ENCODE results near the gene GALNTL6. TPM values are rescaled to one million over a fixed set of nuclear protein-coding genes. Genes with fewer than 3 reads are reported as not detected.

Gene GALNTL6
- total and polyA plus RNA-seq, 2 donors (not counting 3 experiments of a cell fraction or from before 2014, with no cell fraction given), result not detected

GRCh38 chr4:172177382-172177781, 364.2 kb downstream of the GALNTL6 start:
- Histone ChIP-seq H3K4me1 (ENCODE audit: control insufficient read depth, extremely low read depth, insufficient read depth, low read length) (no peaks in the 10 kb centered on the region), H3K9me1 (replicated peaks; ENCODE audit: control insufficient read depth, extremely low read depth, insufficient read depth, low read length) (no peaks in the 10 kb centered on the region), H3K9ac (replicated peaks; ENCODE audit: extremely low read depth, insufficient read depth, low read length) (no peak overlapping the region), H3K36me3 (ENCODE audit: control insufficient read depth in 2 of 2, extremely low read depth in 1 of 2, insufficient read depth in 2 of 2, low read length in 2 of 2) (no peaks in the 10 kb centered on the region), H3K27me3 (ENCODE audit: control insufficient read depth in 2 of 2, insufficient read depth in 2 of 2, low read length in 2 of 2) (no peaks in the 10 kb centered on the region), H3K79me2 (ENCODE audit: control insufficient read depth, insufficient read depth, low read length) (no peaks in the 10 kb centered on the region), H3K27ac (ENCODE audit: insufficient read depth, low read depth, low read length) (no peak overlapping the region), H3K4me2 (ENCODE audit: insufficient read depth, low read length) (no peak overlapping the region), H2AFZ (ENCODE audit: low read depth, low read length) (no peak overlapping the region), H4K20me1 (replicated peaks; ENCODE audit: control insufficient read depth, extremely low read depth, insufficient read depth, low read length) (no peaks in the 10 kb centered on the region), H3K4me3 (replicated peaks in 1 of 3; ENCODE audit: insufficient read depth in 1 of 3, low read depth in 1 of 3, low read length in 3 of 3) (no peak overlapping the region), H3K9me3 (replicated peaks; ENCODE audit: control insufficient read depth, insufficient read depth, low read length) (no peaks in the 10 kb centered on the region)
- no TSS peak for BruUV-seq (replicated peaks)
- intact Hi-C loops (cut with micrococcal nuclease) (no loop called here), dilution Hi-C loops (cut with MboI; ENCODE audit: extremely low pct_ligation_motif_present, low sequenced_read_pairs) (no loop called here)
- FAIRE-seq, result no peak
- no peak for DNase-seq (ENCODE audit: low read depth, low spot score)
- CTCF ChIA-PET, result no interaction called here
- TF ChIP-seq JUN (IDR thresholded peaks at IDR 0.05; ENCODE audit: borderline replicate concordance, insufficient read depth, insufficient read length, low read depth) (no peak), CTCF (IDR thresholded peaks at IDR 0.05; ENCODE audit: extremely low read depth in 1 of 2, insufficient read depth in 1 of 2, low read depth in 1 of 2, low read length in 2 of 2) (no peak), MAX (IDR thresholded peaks at IDR 0.05; ENCODE audit: insufficient read depth, insufficient read length) (no peak), POLR2A (IDR thresholded peaks at IDR 0.05; ENCODE audit: low read depth, low read length) (no peak), EZH2 (IDR thresholded peaks at IDR 0.05; ENCODE audit: borderline replicate concordance, low read depth, low read length, severe bottlenecking) (no peak), FOS (IDR thresholded peaks at IDR 0.05; ENCODE audit: borderline replicate concordance, insufficient read depth, low read length) (no peak)
- POLR2A ChIA-PET, result no interaction called here

All from endothelial cell of umbilical vein (primary cell).